ENCODE data around the gene HTR3B. TPM values are rescaled to one million over a fixed set of nuclear protein-coding genes. Genes with fewer than 3 reads are reported as not detected.
A peak's percentile ranks its signal among the peaks of the same experiment; 100 is the strongest.
"Not testable (repeated sequence)": the region's sequence is repeated elsewhere in the genome, so short reads cannot be mapped to it uniquely, and the experiment has no call there.

Gene HTR3B
- total RNA-seq, 1 donor from 2014 or later, result not detected

DNA sequence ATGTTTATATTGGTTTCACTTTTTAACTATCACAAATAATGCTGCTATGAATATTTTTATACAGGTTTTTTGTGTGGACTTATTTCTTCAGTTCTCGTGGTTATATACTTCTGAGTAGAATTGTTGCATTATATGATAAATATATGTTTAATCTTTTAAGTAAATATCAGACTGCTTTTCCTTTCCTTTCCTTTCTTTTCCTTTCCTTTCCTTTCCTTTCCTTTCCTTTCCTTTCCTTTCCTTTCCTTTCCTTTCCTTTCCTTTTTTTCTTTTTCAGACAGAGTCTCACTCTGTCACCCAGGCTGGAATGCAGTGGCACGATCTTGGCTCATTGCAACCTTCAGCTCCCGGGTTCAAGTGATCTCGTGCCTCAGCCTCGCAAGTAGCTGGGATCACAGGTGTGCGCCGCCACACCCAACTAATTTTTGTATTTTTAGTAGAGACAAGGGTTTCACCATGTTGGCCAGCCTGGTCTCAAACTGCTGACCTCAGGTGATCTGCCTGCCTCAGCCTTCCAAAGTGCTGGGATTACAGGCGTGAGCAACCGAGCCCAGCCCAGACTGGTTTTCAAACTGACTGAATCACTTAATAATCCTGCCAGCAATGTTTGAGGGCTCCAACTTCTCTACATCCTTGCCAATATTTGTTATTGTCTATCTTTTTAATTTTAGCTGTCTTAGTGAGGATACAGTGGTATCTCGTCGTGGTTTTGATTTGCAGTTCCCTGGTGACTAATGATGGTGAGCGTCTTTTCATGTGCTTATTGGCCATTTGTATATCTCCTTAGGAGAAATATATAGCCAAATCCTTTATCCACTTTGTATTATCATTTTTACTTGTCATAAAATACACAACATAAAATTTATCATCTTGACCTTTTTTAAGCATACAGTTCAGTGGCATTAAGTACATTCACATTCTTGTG lies 21.9 kb downstream of the HTR3B start:
- ATAC-seq, result no peak
- intact Hi-C loops (cut with DNase I), result no loop called here
- DNase-seq (ENCODE audit: missing footprints), result no peak

DNA sequence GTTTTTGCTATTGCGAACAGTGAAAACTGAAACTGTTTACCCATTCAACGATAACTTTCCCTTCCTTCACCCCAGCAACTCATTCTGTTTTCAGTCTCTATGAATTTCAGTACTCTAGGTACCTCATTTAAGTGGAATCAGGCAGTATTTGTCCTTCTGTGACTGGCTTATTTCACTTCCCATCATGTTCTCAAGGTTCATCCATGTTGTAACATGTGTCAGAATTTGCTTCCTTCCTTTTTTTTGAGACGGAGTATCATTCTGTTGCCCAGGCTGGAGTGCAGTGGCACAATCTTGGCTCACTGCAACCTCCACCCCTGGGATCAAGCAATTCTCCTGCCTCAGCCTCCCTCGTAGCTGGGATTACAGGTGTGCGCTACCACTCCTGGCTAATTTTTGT lies 23.7 kb downstream of the HTR3B start:
- intact Hi-C loops (cut with DNase I), result no loop called here
- no peak for ATAC-seq
- DNase-seq (ENCODE audit: missing footprints), result no peak

DNA sequence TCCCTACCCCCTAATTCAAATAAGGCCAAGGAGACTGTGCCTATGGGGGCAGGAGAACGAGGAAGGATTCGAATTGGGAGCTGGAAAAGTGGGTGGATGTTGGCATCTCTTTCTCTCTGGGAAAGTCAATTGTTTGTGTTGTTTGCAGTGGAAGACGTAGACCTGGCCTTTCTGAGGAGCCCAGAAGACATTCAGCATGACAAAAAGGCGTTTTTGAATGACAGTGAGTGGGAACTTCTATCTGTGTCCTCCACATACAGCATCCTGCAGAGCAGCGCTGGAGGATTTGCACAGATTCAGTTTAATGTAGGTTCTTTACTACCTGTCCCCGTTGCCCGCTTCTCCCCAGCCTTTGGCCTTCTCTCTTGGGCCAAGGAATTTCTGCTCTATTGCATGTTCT lies 28.2 kb downstream of the HTR3B start:
- DNase-seq (ENCODE audit: missing footprints), result no peak
- intact Hi-C loops (cut with DNase I), result no loop called here
- no peak for ATAC-seq

DNA sequence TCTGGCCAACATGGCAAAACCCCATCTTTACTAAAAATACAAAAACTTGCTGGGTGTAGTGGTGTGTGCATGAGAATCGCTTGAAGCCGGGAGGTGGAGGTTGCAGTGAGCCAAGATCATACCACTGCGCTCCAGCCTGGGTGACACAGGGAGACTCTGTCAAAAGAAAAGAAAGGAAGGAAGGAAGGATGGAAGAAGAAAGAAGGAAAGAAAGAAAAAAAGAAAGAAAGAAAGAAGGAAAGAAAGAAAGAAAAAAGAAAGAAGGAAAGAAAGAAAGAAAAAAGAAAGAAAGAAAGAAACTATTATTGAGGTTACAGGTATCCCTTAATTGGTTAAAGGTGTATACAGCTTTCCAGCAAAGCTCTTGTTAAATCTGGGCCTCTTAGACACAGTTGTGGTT lies 29.6 kb downstream of the HTR3B start:
- intact Hi-C loops (cut with DNase I); ATAC-seq; DNase-seq (ENCODE audit: missing footprints): not testable (repeated sequence)

DNA sequence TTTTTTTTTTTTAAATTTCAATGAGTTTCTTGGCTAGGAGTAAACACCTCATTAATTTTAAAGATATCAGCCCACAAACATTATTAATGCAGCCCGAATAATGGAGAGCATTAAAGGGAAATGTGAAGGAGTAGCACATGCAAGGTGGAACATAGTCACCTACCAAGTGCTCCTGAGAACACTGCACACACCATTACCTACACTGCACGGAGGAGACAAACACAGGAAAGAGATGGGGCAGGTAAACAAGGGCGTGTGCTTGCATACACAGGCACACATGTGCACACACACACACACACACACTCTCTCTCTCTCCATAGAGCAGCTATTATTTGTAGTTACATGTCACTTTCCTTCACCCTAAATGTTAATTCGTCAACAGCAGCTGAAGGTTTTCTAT lies 30.2 kb downstream of the HTR3B start:
- intact Hi-C loops (cut with DNase I), result no loop called here

DNA sequence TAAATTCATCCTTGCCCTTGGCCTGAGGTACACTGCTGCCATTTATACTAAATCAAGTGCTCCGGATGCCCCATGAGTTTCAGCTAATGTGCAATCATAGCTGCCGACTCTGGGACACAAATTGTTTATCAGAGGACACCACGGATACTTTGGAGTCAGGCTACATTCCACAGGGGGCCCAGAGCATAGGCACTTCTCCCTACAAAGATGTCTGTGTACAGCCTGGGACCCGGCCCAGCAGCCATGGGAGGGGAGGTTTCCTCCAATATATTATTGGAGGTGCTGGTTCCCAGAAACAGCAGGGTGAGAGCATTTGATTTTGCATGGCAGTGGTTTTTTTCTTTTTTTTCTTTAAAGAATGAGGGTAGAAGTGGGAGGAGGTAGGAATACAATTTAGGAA lies 31.3 kb downstream of the HTR3B start:
- intact Hi-C loops (cut with DNase I), result no loop called here
- DNase-seq (ENCODE audit: missing footprints) (no peak), ATAC-seq (no peak)

More for the DNA sequence above, 30.2 kb downstream of the HTR3B start:
- ATAC-seq (no peak), DNase-seq (ENCODE audit: missing footprints) (no peak)

DNA sequence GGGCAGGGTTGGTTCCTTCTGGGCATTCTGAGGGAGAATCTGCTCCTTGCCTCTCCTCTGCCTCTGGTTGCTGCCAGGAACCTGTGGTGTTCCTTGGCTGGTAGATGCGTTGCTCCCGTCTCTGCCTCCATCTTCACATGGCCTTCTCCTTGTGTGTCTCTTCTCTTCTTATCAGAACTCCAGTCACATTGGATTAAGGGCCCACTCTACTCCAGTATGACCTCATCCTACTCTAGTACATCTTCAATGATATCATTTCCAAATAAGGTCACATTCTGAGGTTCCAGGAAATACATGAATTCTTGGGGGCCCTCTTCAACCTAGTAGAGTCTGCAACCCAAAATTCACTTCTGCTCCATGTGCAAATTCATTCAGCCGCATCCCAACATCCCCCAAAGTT lies 33.3 kb downstream of the HTR3B start:
- intact Hi-C loops (cut with DNase I), result no loop called here
- no peak for ATAC-seq
- no peak for DNase-seq (ENCODE audit: missing footprints)

DNA sequence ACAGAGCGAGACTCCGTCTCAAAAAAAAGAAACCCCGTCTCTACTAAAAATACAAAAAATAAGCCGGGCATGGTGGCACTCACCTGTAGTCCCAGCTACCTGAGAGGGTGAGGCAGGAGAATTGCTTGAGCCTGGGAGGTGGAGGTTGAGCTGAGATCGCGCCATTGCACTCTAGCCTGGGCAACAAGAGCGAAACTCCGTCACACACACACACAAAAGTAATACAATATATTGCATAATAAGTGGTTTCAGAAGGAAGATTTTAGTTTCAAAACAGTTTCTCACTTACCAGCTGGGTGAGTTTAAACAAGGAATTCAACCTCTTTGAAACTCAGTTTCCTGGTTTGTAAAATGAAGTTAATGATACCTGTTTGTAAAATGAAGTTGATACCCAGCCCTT lies 37.7 kb downstream of the HTR3B start:
- ATAC-seq, result no peak
- intact Hi-C loops (cut with DNase I), result no loop called here
- DNase-seq (ENCODE audit: missing footprints), result no peak

DNA sequence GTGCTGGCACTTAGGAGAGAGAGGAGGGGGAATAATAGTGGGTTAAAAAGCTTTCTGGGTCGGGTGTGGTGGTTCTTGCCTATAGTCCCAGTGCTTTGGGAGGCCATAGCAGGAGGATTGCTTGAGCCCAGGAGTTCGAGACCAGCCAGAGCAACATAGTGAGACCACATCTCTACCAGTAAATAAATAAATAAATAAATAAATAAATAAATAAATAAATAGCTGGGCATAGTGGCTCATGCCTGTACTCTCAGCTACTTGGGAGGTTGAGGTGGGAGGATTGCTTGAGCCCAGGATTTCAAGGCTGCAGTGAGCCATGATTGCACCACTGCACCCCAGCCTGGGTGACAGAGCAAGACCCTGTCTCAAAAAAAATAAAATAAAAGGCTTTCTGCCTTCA lies 41.6 kb downstream of the HTR3B start:
- intact Hi-C loops (cut with DNase I); ATAC-seq; DNase-seq (ENCODE audit: missing footprints): not testable (repeated sequence)

DNA sequence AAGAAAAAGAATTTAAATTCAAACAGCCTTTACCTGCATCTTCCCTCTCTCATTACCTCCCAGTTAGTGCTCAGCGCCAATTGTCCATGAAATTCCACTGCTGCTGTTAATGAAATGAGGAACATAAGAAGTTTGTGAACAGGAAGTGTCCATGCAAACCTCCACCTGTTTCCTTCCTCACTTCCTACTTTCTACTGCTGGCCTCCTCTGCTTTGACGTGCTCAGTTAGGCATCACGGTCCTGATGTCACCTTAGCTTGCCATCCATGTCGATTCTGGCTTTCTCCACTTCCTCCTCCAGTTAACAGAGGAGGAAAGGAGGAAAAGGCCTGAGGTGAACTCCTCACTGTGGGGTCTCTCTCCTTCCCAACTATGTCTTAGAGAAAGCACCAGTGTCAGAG lies 43.4 kb downstream of the HTR3B start:
- no peak for DNase-seq (ENCODE audit: missing footprints)
- intact Hi-C loops (cut with DNase I), result no loop called here
- ATAC-seq, result no peak

DNA sequence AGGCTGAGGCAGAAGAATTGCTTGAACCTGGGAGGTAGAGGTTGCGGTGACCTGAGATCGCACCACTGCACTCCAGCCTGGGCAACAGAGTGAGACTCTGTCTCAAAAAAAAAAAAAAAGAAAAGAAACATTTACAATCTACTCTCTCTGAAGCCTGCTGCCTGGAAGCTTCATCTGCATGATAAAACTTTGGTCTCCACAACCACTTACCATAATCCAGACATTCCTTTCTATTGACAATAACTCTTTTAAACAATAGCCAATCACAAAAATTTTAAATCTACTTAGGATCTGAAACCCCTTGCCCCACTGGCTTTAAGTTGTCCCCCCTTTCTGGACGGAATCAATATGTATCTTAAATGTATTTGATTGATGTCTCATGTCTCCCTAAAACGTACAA lies 45.3 kb downstream of the HTR3B start:
- intact Hi-C loops (cut with DNase I), result no loop called here
- ATAC-seq (no peak), DNase-seq (ENCODE audit: missing footprints) (no peak)

DNA sequence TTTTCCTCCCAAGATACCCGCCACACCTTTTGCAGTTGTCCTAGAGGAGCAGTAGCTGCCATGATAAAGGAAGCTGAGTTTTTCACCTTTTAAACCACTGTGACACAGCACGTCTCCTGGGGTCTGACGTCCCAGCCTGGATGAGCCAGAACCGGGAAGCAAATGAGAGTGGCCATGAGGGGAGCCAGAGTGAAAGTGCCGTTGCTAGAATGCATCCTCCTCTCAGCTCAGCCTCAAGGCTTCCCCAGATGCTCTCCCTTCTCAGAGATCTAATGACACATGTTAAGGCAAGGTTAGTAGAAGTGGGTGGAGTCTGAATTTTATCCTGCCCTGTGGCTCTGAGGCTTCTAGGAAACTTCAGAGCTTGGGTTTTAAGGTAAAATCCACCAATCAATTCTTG lies 46.9 kb downstream of the HTR3B start:
- ATAC-seq (no peak), DNase-seq (ENCODE audit: missing footprints) (no peak)
- intact Hi-C loops (cut with DNase I), result no loop called here

DNA sequence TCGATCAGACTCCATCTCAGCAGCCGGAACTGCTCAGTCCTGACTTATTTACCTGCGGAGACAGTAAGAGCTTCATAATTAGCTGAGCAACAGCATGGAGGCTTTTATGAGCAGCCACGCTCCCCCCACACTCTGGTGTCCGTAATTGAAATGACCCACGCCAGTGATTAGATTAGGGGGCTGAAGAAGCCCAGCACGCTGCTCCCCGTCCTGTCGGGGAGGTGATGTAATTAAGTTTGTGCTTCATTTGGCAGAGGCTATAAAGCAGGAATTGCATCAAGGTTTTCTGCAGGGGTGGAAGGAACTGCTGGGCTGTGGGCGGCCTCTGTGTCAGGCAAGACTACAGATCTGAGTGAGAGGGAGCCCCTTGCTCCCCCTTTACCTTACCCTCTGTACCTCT lies 47.5 kb downstream of the HTR3B start:
- no peak for ATAC-seq
- intact Hi-C loops (cut with DNase I), result no loop called here
- DNase-seq (ENCODE audit: missing footprints), result no peak

DNA sequence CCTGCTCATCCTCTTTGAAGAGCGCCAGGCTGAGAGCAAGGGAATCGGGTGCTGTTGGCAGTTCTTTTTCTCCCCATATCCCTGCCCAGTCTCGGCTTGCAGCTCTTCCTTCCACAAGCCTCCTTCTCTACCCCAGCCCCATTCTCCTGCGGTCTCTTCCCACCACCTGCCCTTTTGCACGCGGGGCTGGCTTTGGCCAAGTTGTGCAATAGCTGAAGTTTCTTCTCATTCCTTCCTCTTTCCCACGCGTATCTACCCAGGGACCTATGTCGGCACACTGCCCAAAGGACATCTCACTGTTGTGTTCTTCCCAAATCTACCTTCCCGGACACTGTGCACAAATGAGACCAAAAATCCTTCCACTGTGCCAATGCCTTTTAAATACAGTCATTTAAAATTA lies 48.0 kb downstream of the HTR3B start:
- intact Hi-C loops (cut with DNase I), result no loop called here
- peak; percentile 23 for ATAC-seq
- DNase-seq (ENCODE audit: missing footprints), result peak; percentile 82

DNA sequence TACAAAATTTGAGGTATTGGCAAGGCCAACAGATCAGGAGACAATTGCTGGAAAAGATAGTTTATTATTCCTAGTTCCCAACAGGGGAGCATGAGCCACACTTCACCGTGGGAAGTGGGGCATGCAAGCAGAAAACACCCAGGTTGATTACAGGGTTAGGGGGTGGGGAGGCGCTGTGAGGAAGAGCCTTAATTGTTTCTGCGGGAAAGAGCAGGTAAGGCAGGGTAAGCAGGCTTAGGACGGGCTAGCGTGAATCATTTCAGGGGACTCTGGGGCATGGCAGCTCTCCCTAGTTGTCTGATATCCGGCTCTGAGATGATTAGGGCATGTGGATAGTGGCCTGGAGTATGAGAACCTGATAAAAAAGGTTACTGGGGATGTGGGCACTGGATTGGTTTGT lies 49.6 kb downstream of the HTR3B start:
- DNase-seq (ENCODE audit: missing footprints) (no peak), ATAC-seq (no peak)
- intact Hi-C loops (cut with DNase I), result no loop called here

DNA sequence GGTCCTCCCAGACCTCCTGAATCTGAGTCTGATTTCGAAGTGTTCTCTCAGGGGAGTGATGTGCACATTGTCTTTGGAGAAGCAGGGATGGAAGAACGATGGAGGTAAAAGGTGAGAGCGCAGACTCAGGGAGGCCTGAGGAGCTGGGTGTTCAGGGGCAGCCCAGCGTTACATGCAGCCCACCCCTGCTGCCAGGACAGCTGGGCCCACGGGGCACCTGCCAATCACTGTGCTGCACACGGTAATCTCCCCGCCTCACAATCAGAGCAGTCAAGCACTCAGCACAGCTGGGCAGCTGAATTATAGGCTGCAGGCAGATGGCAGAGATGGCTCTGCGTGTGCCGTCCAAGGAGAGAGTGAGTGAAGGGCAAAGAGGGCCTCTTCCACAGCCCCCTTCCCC lies 52.4 kb downstream of the HTR3B start:
- no peak for ATAC-seq

DNA sequence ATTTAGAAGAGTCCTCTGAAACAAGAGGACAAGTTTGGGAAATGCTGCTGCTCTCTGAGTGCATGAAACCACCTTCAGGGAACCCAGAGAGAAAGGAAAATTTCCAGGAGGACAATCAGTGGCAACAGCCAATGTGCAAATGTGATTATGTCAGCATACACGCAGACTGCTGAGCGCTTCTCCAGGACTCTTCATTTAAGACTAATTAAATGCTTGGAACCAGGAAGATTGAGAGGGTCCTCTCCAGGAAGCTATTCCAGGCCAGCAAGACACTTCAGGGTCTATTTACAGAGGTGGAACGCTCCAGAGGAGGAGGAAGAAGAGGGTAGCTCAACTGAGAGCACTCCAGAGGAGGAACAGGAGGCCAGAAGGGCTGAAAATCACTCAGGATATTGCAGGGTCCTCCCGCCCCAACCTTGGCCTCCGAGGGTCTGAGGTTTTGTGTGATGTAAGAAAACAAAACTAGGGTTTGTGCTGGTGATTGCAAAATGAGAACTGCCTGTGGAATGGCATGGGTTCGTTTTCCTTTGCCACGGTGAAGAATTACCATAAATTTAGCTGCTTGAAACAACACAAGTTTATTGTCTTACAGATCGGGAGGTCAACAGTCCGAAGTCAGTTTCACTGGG lies 56.2 kb downstream of the HTR3B start:
- intact Hi-C loops (cut with DNase I), result no loop called here
- ATAC-seq (no peak), DNase-seq (ENCODE audit: missing footprints) (no peak)

More for the DNA sequence above, 52.4 kb downstream of the HTR3B start:
- intact Hi-C loops (cut with DNase I), result no loop called here
- no peak for DNase-seq (ENCODE audit: missing footprints)

DNA sequence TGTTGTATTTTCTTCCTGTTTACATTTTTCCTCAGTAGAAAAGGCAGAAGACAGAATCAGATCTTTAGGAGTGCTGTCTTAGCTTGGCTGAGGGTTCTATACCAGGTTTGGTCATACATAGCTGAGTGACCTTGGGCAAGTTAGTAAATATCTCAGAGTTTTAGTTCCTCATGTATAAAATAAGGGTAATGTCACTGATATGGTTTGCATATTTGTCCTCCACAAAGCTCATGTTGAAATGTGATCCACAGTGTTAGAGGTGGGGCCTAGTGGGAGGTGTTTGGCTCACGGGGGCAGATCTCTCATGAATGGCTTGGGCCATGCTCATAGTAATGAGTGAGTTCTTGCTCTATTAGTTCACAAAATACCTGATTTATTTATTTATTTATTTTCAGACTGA lies 62.8 kb downstream of the HTR3B start:
- intact Hi-C loops (cut with DNase I), result no loop called here
- ATAC-seq (no peak), DNase-seq (ENCODE audit: missing footprints) (no peak)

DNA sequence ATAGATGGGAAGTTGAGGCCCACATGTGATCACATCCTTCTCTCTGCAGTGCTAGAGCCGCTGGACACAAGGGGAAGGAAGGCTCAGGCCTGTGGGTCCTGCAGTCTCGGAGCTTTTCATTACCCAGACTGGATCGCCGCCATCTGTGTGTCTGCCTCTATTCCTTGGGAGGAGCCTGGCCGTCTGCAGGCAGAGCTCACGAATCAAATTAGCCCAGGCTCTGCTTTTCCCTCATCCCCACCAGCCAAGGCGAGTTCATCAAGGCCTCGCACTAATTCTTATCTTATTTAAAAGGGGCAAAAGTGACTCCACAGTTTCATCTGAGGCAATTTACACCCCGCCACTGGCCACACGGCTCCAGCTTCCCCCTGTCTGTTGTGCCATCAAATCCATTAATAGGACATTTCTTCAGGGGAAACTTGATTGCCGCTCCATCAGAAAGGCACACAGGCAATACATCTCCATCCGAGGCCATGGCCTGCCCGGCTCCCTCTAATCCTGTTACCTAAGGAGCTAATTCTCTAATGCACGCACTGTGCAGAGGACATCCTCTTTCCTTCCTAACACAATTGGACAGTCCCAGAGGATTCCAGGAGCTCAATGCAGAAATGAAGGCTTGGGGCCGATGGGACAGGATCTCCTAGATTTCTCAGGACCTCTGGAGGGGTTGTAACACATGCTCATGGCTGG lies 67.1 kb downstream of the HTR3B start:
- DNase-seq (ENCODE audit: missing footprints) (no peak), ATAC-seq (no peak)
- intact Hi-C loops (cut with DNase I), result no loop called here

Data from Right ventricle myocardium inferior (tissue), 1 donor.